Sigmoid colon (tissue), 7 donors: Measurements from ENCODE around the gene RBM17. TPM values are rescaled to one million over a fixed set of nuclear protein-coding genes. Genes with fewer than 3 reads are reported as not detected.

Source experiments
- polyA plus RNA-seq, 3 donors: library from polyadenylated mRNA; stranded (reverse); fragments of 200-250 nt; gene quantifications; one replicate each; pipeline ENCODE4 v1.2.3, GENCODE V29; 2013
- small RNA-seq, 3 donors: library from RNA; depleted of rRNA; stranded (forward); fragments of <200 nt; gene quantifications; one replicate each; pipeline ENCODE3, GENCODE V24; 2016
- total RNA-seq, 4 donors: library from RNA; depleted of rRNA; stranded (reverse); fragments of >200 nt; gene quantifications; one replicate each; pipeline ENCODE4 v1.1.0, GENCODE V29; 2016
- donor health status: healthy with polysubstance abuse.
- donor health status: Bipolar disorder and iron deficiency.
- donor health status: healthy.

Gene RBM17
- total and polyA plus RNA-seq, 7 donors: 32.8 to 74.2 (median 52.4) TPM

Small RNAs within 50 kb of the gene (small RNA-seq; reads per million reads assigned to genes)
- 0 reads per million in 3 donors for gene MIR3155A

Other genes with a start within 250 kb of the RBM17 start
- gene ANKRD16, start 199.1 kb upstream of the RBM17 start, total RNA-seq: 10 to 100 TPM in 1 of 4 donors, 1 to 10 TPM in 3; 8.6 to 11.4 (median 9.4) TPM
- gene ANKRD16, start 199.1 kb upstream of the RBM17 start, polyA plus RNA-seq: 1 to 10 TPM; 1.6 to 6.1 (median 5.4) TPM
- 10 to 100 TPM; 68.7 to 85.9 (median 80.4) TPM for gene FBH1, start 198.8 kb upstream of the RBM17 start, total RNA-seq
- gene FBH1, start 198.8 kb upstream of the RBM17 start, polyA plus RNA-seq: 10 to 100 TPM; 31.2 to 52.0 (median 49.2) TPM
- 10 to 100 TPM; 11.0 to 16.4 (median 13.9) TPM for gene IL15RA, start 111.5 kb upstream of the RBM17 start, total RNA-seq
- 10 to 100 TPM in 2 of 3 donors, 1 to 10 TPM in 1; 5.5 to 23.7 (median 16.8) TPM for gene IL15RA, start 111.5 kb upstream of the RBM17 start, polyA plus RNA-seq
- 1 to 10 TPM in 2 of 4 donors, under 1 TPM in 1, not detected in 1; 0.99 to 9.0 (median 2.5) TPM for gene IL2RA, start 26.7 kb upstream of the RBM17 start, total RNA-seq
- 10 to 100 TPM in 1 of 3 donors, 1 to 10 TPM in 1, under 1 TPM in 1; 0.60 to 14.0 (median 6.9) TPM for gene IL2RA, start 26.7 kb upstream of the RBM17 start, polyA plus RNA-seq
- 10 to 100 TPM; 24.5 to 29.3 (median 28.5) TPM for gene PFKFB3, start 113.9 kb downstream of the RBM17 start, total RNA-seq
- 10 to 100 TPM; 10.2 to 33.2 (median 13.9) TPM for gene PFKFB3, start 113.9 kb downstream of the RBM17 start, polyA plus RNA-seq